HCT116 (cell line): Measurements from ENCODE around the gene VN1R2.

Experiments
- POLR2A ChIP-seq: IDR thresholded peaks from 2 replicates; pipeline ENCODE4 v1.7.0; 2011; ENCODE audit warnings: borderline replicate concordance; ENCODE audit not compliant: insufficient read depth, insufficient read length; ENCODE audit errors: extremely low read depth
- POLR2AphosphoS5 ChIP-seq: IDR thresholded peaks from 2 replicates; pipeline ENCODE4 v1.6.1; 2011; ENCODE audit warnings: mild to moderate bottlenecking, low read depth, low read length, moderate library complexity
- SIN3A ChIP-seq: IDR thresholded peaks from 2 replicates; pipeline ENCODE4 v1.6.1; 2012; ENCODE audit warnings: low read depth
- SP1 ChIP-seq: IDR thresholded peaks from 2 replicates; pipeline ENCODE4 v1.6.1; 2012; ENCODE audit warnings: low read depth
- TCF7L2 ChIP-seq: IDR thresholded peaks from 2 replicates; pipeline ENCODE4 v1.7.0; 2011; ENCODE audit warnings: borderline replicate concordance, inconsistent platforms; ENCODE audit not compliant: insufficient read depth, insufficient read length; ENCODE audit errors: extremely low read depth
- ZNF274 ChIP-seq: fragments of 200-500 bp; sonication (Bioruptor generic); IDR thresholded peaks from 2 replicates; pipeline ENCODE4 v1.6.1; 2014; ENCODE audit warnings: mild to moderate bottlenecking, low read depth, low read length, inconsistent platforms
- TF ChIP-seq, protein P1 (sequence below), 3 experiments: fragments of 200-600 bp in 1 of 3; sonication (generic) in 1 of 3; IDR thresholded peaks in 2 of 3; conservative IDR thresholded peaks in 1 of 3; 2 replicates each; pipeline ENCODE4 v1.5.1; 2012 to 2017; ENCODE audit warnings: low read depth in 2 of 3, low read length in 2 of 3, antibody characterized with exemption in 1 of 3, borderline replicate concordance in 1 of 3, control low read depth in 1 of 3, mild to moderate bottlenecking in 1 of 3, mixed read lengths in 1 of 3, mixed run types in 1 of 3, moderate library complexity in 1 of 3; ENCODE audit not compliant: insufficient read depth in 1 of 3
- TF ChIP-seq, protein P2 (sequence below): IDR thresholded peaks from 2 replicates; pipeline ENCODE4 v1.6.1; 2012; ENCODE audit warnings: low read depth
- TF ChIP-seq, protein P3 (sequence below): IDR thresholded peaks from 2 replicates; pipeline ENCODE4 v1.6.1; 2012

DNA sequence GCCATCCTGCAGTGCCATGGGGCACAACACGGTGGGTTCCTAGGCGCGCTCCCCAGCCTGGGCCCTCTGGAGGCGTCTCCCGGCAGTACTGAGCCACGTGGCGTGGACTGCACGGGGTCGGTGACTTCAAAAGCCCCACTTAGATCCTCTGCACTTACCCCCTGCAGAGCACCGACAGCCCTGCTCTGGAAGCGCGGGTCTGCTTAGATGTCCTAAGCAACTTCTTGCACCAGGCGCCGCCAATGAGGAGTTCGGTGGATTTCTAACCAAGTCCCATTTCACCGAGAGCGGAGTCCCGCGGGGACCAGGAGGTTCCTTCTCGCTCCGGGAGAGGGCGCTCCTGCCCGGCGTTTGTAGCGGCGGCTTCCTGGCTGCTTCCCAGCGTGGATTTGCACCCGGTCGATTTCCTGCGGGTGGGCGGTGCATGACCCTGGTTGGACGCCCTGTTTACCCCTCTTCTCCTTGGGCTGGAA, 50.3 kb downstream of the VN1R2 start:
- TF ChIP-seq, protein P1, sequence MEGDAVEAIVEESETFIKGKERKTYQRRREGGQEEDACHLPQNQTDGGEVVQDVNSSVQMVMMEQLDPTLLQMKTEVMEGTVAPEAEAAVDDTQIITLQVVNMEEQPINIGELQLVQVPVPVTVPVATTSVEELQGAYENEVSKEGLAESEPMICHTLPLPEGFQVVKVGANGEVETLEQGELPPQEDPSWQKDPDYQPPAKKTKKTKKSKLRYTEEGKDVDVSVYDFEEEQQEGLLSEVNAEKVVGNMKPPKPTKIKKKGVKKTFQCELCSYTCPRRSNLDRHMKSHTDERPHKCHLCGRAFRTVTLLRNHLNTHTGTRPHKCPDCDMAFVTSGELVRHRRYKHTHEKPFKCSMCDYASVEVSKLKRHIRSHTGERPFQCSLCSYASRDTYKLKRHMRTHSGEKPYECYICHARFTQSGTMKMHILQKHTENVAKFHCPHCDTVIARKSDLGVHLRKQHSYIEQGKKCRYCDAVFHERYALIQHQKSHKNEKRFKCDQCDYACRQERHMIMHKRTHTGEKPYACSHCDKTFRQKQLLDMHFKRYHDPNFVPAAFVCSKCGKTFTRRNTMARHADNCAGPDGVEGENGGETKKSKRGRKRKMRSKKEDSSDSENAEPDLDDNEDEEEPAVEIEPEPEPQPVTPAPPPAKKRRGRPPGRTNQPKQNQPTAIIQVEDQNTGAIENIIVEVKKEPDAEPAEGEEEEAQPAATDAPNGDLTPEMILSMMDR (IDR thresholded peaks at IDR 0.05 in 2 of 3, conservative IDR thresholded peaks at IDR 0.05 in 1 of 3; ENCODE audit: borderline replicate concordance in 1 of 3, insufficient read depth in 1 of 3, low read depth in 2 of 3, low read length in 2 of 3): no peak
- TF ChIP-seq TCF7L2: no peak
- no peak for TF ChIP-seq ZNF274
- TF ChIP-seq, protein P2, sequence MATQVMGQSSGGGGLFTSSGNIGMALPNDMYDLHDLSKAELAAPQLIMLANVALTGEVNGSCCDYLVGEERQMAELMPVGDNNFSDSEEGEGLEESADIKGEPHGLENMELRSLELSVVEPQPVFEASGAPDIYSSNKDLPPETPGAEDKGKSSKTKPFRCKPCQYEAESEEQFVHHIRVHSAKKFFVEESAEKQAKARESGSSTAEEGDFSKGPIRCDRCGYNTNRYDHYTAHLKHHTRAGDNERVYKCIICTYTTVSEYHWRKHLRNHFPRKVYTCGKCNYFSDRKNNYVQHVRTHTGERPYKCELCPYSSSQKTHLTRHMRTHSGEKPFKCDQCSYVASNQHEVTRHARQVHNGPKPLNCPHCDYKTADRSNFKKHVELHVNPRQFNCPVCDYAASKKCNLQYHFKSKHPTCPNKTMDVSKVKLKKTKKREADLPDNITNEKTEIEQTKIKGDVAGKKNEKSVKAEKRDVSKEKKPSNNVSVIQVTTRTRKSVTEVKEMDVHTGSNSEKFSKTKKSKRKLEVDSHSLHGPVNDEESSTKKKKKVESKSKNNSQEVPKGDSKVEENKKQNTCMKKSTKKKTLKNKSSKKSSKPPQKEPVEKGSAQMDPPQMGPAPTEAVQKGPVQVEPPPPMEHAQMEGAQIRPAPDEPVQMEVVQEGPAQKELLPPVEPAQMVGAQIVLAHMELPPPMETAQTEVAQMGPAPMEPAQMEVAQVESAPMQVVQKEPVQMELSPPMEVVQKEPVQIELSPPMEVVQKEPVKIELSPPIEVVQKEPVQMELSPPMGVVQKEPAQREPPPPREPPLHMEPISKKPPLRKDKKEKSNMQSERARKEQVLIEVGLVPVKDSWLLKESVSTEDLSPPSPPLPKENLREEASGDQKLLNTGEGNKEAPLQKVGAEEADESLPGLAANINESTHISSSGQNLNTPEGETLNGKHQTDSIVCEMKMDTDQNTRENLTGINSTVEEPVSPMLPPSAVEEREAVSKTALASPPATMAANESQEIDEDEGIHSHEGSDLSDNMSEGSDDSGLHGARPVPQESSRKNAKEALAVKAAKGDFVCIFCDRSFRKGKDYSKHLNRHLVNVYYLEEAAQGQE: no peak
- TF ChIP-seq, protein P3, sequence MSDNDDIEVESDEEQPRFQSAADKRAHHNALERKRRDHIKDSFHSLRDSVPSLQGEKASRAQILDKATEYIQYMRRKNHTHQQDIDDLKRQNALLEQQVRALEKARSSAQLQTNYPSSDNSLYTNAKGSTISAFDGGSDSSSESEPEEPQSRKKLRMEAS: no peak
- TF ChIP-seq POLR2A: no peak
- no peak for TF ChIP-seq POLR2AphosphoS5
- TF ChIP-seq SP1: no peak
- TF ChIP-seq SIN3A: no peak
